HEK293 (cell line): ENCODE results near the gene AK3.

Experiments used
- CTCF ChIA-PET: fragments of 350-600 bp; formaldehyde crosslinking; extraction: SDS; loops from one replicate; lab custom pipeline; 2021; ENCODE audit warnings: antibody characterized with exemption; lab: Yijun Ruan, JAX
- POLR2A ChIA-PET: fragments of 300-600 bp; formaldehyde crosslinking; extraction: SDS; loops from one replicate; lab custom pipeline; 2020; ENCODE audit warnings: antibody characterized with exemption, inconsistent platforms; lab: Yijun Ruan, JAX
- H3K27ac ChIP-seq: fragments of 200-500 bp; sonication (Bioruptor generic); 2 replicates; pipeline ENCODE4 v1.5.1; 2014; ENCODE audit warnings: low read depth, low read length, control low read depth, inconsistent platforms; ENCODE audit errors: extremely low read depth
- H3K36me3 ChIP-seq, 2 experiments: fragments of 200-500 bp in 1 of 2; sonication (Bioruptor generic) in 1 of 2; 1 replicate in 1 of 2; 2 replicates in 1 of 2; pipeline ENCODE4 v1.5.1; 2014 to 2017; ENCODE audit warnings: inconsistent platforms in 2 of 2, low read length in 2 of 2; ENCODE audit not compliant: control insufficient read depth in 2 of 2, insufficient read depth in 1 of 2
- H3K4me1 ChIP-seq: fragments of 200-500 bp; sonication (Bioruptor generic); 2 replicates; pipeline ENCODE4 v1.5.1; 2014; ENCODE audit warnings: mild to moderate bottlenecking, low read length, inconsistent platforms; ENCODE audit not compliant: control insufficient read depth, insufficient read depth
- H3K4me3 ChIP-seq: 2 replicates; pipeline ENCODE4 v1.5.1; 2011; ENCODE audit warnings: low read depth, mild to moderate bottlenecking, control low read depth, low read length, moderate library complexity
- H3K9me3 ChIP-seq: fragments of 200-500 bp; sonication (Bioruptor generic); 2 replicates; pipeline ENCODE4 v1.5.1; 2014; ENCODE audit warnings: low read depth, low read length, inconsistent platforms; ENCODE audit not compliant: control insufficient read depth, insufficient read depth
- BCL11A ChIP-seq: fragments of 450-650 bp; formaldehyde crosslinking; IDR thresholded peaks from 2 replicates; pipeline ENCODE4 v1.5.1; 2016; ENCODE audit warnings: low read depth, missing biosample characterization, missing genetic modification characterization
- EGR2 ChIP-seq: fragments of 450-650 bp; formaldehyde crosslinking; IDR thresholded peaks from 2 replicates; pipeline ENCODE4 v1.5.1; 2016; ENCODE audit warnings: low read depth, missing biosample characterization, missing genetic modification characterization
- PRDM10 ChIP-seq: fragments of 450-650 bp; formaldehyde crosslinking; IDR thresholded peaks from 2 replicates; pipeline ENCODE4 v1.5.1; 2016; ENCODE audit warnings: missing biosample characterization, missing genetic modification characterization
- SCRT1 ChIP-seq: fragments of 450-650 bp; formaldehyde crosslinking; IDR thresholded peaks from 2 replicates; pipeline ENCODE4 v1.5.1; 2016; ENCODE audit warnings: missing biosample characterization, missing genetic modification characterization, borderline replicate concordance
- ZBTB20 ChIP-seq: fragments of 450-650 bp; formaldehyde crosslinking; IDR thresholded peaks from 2 replicates; pipeline ENCODE4 v1.5.1; 2016; ENCODE audit warnings: missing biosample characterization, missing genetic modification characterization
- ZFP3 ChIP-seq: fragments of 450-650 bp; formaldehyde crosslinking; IDR thresholded peaks from 2 replicates; pipeline ENCODE4 v1.5.1; 2016; ENCODE audit warnings: low read depth, missing biosample characterization, missing genetic modification characterization
- ZNF114 ChIP-seq: fragments of 450-650 bp; formaldehyde crosslinking; IDR thresholded peaks from 2 replicates; pipeline ENCODE4 v1.5.0; 2017; ENCODE audit warnings: missing biosample characterization, missing genetic modification characterization
- ZNF16 ChIP-seq: fragments of 450-650 bp; formaldehyde crosslinking; IDR thresholded peaks from 2 replicates; pipeline ENCODE4 v1.5.1; 2016; ENCODE audit warnings: low read depth, missing biosample characterization, missing genetic modification characterization
- ZNF184 ChIP-seq: fragments of 450-650 bp; IDR thresholded peaks from 2 replicates; pipeline ENCODE4 v1.5.1; 2018; ENCODE audit warnings: missing biosample characterization, mild to moderate bottlenecking, missing genetic modification characterization
- ZNF202 ChIP-seq: fragments of 450-650 bp; formaldehyde crosslinking; IDR thresholded peaks from 2 replicates; pipeline ENCODE4 v1.5.1; 2016; ENCODE audit warnings: missing biosample characterization, missing genetic modification characterization, borderline replicate concordance
- ZNF23 ChIP-seq: fragments of 450-650 bp; formaldehyde crosslinking; IDR thresholded peaks from 2 replicates; pipeline ENCODE4 v1.5.1; 2016; ENCODE audit warnings: missing biosample characterization, missing genetic modification characterization, borderline replicate concordance
- ZNF362 ChIP-seq: fragments of 450-650 bp; formaldehyde crosslinking; IDR thresholded peaks from 2 replicates; pipeline ENCODE4 v1.5.1; 2016; ENCODE audit warnings: missing biosample characterization, missing genetic modification characterization
- ZNF488 ChIP-seq: fragments of 450-650 bp; formaldehyde crosslinking; IDR thresholded peaks from 2 replicates; pipeline ENCODE4 v1.5.1; 2016; ENCODE audit warnings: missing biosample characterization, missing genetic modification characterization
- ZNF501 ChIP-seq: fragments of 450-650 bp; formaldehyde crosslinking; IDR thresholded peaks from 2 replicates; pipeline ENCODE4 v1.5.1; 2016; ENCODE audit warnings: missing biosample characterization, missing genetic modification characterization
- ZNF529 ChIP-seq: fragments of 450-650 bp; formaldehyde crosslinking; IDR thresholded peaks from 2 replicates; pipeline ENCODE4 v1.5.1; 2017; ENCODE audit warnings: missing genetic modification characterization, missing biosample characterization; ENCODE audit not compliant: insufficient replicate concordance
- ZNF560 ChIP-seq: fragments of 450-650 bp; formaldehyde crosslinking; IDR thresholded peaks from 2 replicates; pipeline ENCODE4 v1.5.1; 2017; ENCODE audit warnings: missing biosample characterization, missing genetic modification characterization, borderline replicate concordance
- ZNF600 ChIP-seq: fragments of 450-650 bp; formaldehyde crosslinking; IDR thresholded peaks from 2 replicates; pipeline ENCODE4 v1.5.1; 2016; ENCODE audit warnings: missing biosample characterization, missing genetic modification characterization
- ZNF645 ChIP-seq: fragments of 450-650 bp; formaldehyde crosslinking; IDR thresholded peaks from 2 replicates; pipeline ENCODE4; 2016; ENCODE audit warnings: missing biosample characterization, missing genetic modification characterization
- ZNF677 ChIP-seq: fragments of 450-650 bp; IDR thresholded peaks from 2 replicates; pipeline ENCODE4 v1.5.0; 2018; ENCODE audit warnings: missing biosample characterization, mild to moderate bottlenecking, missing genetic modification characterization, moderate library complexity
- ZNF747 ChIP-seq: fragments of 450-650 bp; formaldehyde crosslinking; IDR thresholded peaks from 2 replicates; pipeline ENCODE4 v1.5.1; 2016; ENCODE audit warnings: missing biosample characterization, missing genetic modification characterization
- ZNF843 ChIP-seq: fragments of 450-650 bp; formaldehyde crosslinking; IDR thresholded peaks from 2 replicates; pipeline ENCODE4 v1.5.1; 2016; ENCODE audit warnings: missing biosample characterization, missing genetic modification characterization
- ZSCAN30 ChIP-seq: fragments of 450-650 bp; IDR thresholded peaks from 2 replicates; pipeline ENCODE4 v1.5.1; 2018; ENCODE audit warnings: missing biosample characterization, mild to moderate bottlenecking, missing genetic modification characterization, moderate library complexity
- ZXDB ChIP-seq: fragments of 450-650 bp; formaldehyde crosslinking; IDR thresholded peaks from 2 replicates; pipeline ENCODE4 v1.5.1; 2016; ENCODE audit warnings: missing biosample characterization, missing genetic modification characterization

AK3 gene

GRCh38 chr9:4662108-4662988 is 78.7 kb downstream of the AK3 start, which contains the start of gene PLPP6 (continued):
- TF ChIP-seq ZNF114 (tag by site-specific recombination) (no peak), ZNF16 (tag by site-specific recombination) (no peak), ZNF600 (peak; percentile 75), ZSCAN30 (peak; percentile 75), EGR2 (peak; percentile 75), ZNF501 (tag by site-specific recombination) (peak; percentile 53), SCRT1 (tag by site-specific recombination) (peak; percentile 75), ZNF184 (no peak), ZNF747 (tag by site-specific recombination) (no peak)

GRCh38 chr9:4661611-4662010 is 79.4 kb downstream of the AK3 start:
- H3K4me1 ChIP-seq, result peaks cover 10% of the 10 kb centered on the region
- H3K9me3 ChIP-seq, result no peaks in the 10 kb centered on the region
- no peaks in the 10 kb centered on the region for H3K36me3 ChIP-seq
- CTCF ChIA-PET, result interaction anchor here (0.6 to 1.8 kb wide), 13 partner anchors 9 to 1255 kb away, joined by 3 to 16 read pairs (median 4); no protein-coding TSS in a partner anchor
- H3K4me3 ChIP-seq, result peak overlapping the region; percentile 86
- H3K27ac ChIP-seq, result no peak overlapping the region
- no peak for TF ChIP-seq ZNF202 (tag by site-specific recombination)
- TF ChIP-seq ZNF843 (tag by site-specific recombination), result no peak
- TF ChIP-seq ZFP3 (tag by site-specific recombination), result no peak
- no peak for TF ChIP-seq ZXDB (tag by site-specific recombination)
- TF ChIP-seq ZNF362 (tag by site-specific recombination), result no peak
- TF ChIP-seq ZBTB20 (tag by site-specific recombination), result no peak
- no peak for TF ChIP-seq ZNF529
- no peak for TF ChIP-seq ZNF645 (tag by site-specific recombination)
- TF ChIP-seq BCL11A (tag by site-specific recombination), result no peak
- TF ChIP-seq ZNF560 (tag by site-specific recombination), result no peak
- TF ChIP-seq PRDM10 (tag by site-specific recombination), result no peak
- no peak for TF ChIP-seq ZNF23 (tag by site-specific recombination)
- TF ChIP-seq ZNF677 (tag by site-specific recombination), result no peak
- no peak for TF ChIP-seq ZNF488 (tag by site-specific recombination)
- TF ChIP-seq, all 188 proteins: peak for 0
- POLR2A ChIA-PET, result interaction anchor here (1.3 to 2.2 kb wide), 2 partner anchors 18 to 79 kb away, joined by 6 to 9 read pairs; partner anchors contain the start of genes AK3 and CDC37L1
